Endothelial cell of umbilical vein (primary cell): ENCODE data around the gene FCER2. TPM values are rescaled to one million over a fixed set of nuclear protein-coding genes. Genes with fewer than 3 reads are reported as not detected.

Experiments
- BruUV-seq: library from RNA; stranded (reverse); fragments of 400-500 nt; replicated peaks from 2 replicates; lab custom pipeline; 2021; lab: Mats Ljungman, UMichigan
- CTCF ChIA-PET: fragments of 300-600, 350-600 bp; sonication (Branson Sonifier 250); formaldehyde crosslinking; loops from one replicate; lab custom pipeline; 2021; ENCODE audit warnings: antibody characterized with exemption, inconsistent platforms; lab: Charles Lee
- POLR2A ChIA-PET: fragments of 300-600, 350-600 bp; sonication (Branson Sonifier 250); formaldehyde crosslinking; loops from one replicate; lab custom pipeline; 2021; ENCODE audit warnings: antibody characterized with exemption, inconsistent platforms; lab: Charles Lee
- DNase-seq: peaks from one replicate; pipeline ENCODE4 v3.0.0-alpha.2; 2011; ENCODE audit warnings: low read depth, low spot score
- FAIRE-seq: peaks from 2 replicates; lab custom pipeline; 2011; peaks lifted over from hg19 to GRCh38; lab: Jason Lieb, UNC
- H2AFZ ChIP-seq: 2 replicates; pipeline ENCODE4 v1.6.0; 2012; ENCODE audit warnings: low read depth, low read length, control low read depth, inconsistent platforms
- H3K27ac ChIP-seq: 2 replicates; pipeline ENCODE4 v1.5.1; 2011; ENCODE audit warnings: low read depth, mild to moderate bottlenecking, control low read depth, low read length, moderate library complexity; ENCODE audit not compliant: insufficient read depth
- H3K27me3 ChIP-seq, 2 experiments: 2 replicates each; pipeline versions ENCODE4 v1.6.0 to v1.6.1; 2011; ENCODE audit warnings: low read length in 2 of 2, mixed read lengths in 1 of 2; ENCODE audit not compliant: control insufficient read depth in 2 of 2, insufficient read depth in 2 of 2
- H3K36me3 ChIP-seq, 2 experiments: 2 replicates in 1 of 2; 3 replicates in 1 of 2; pipeline ENCODE4 v1.5.1; 2011; ENCODE audit warnings: low read length in 2 of 2, mild to moderate bottlenecking in 1 of 2, moderate library complexity in 1 of 2; ENCODE audit not compliant: control insufficient read depth in 2 of 2, insufficient read depth in 2 of 2; ENCODE audit errors: extremely low read depth in 1 of 2
- H3K4me1 ChIP-seq: 3 replicates; pipeline ENCODE4 v1.5.1; 2011; ENCODE audit warnings: mild to moderate bottlenecking, low read length; ENCODE audit not compliant: control insufficient read depth, insufficient read depth; ENCODE audit errors: extremely low read depth
- H3K4me2 ChIP-seq: 2 replicates; pipeline ENCODE4 v1.6.1; 2011; ENCODE audit warnings: low read length, control low read depth, mixed read lengths; ENCODE audit not compliant: insufficient read depth
- H3K4me3 ChIP-seq, 3 experiments: fragments of 200-600 bp in 1 of 3; sonication (generic), shearing (Covaris generic) in 1 of 3; replicated peaks in 1 of 3; 2 replicates each; pipeline ENCODE4 v1.5.1; 2011 to 2016; ENCODE audit warnings: control low read depth in 3 of 3, low read length in 3 of 3, mild to moderate bottlenecking in 2 of 3, inconsistent platforms in 1 of 3, low read depth in 1 of 3, moderate library complexity in 1 of 3; ENCODE audit not compliant: insufficient read depth in 1 of 3
- H3K79me2 ChIP-seq: 2 replicates; pipeline ENCODE4 v1.6.0; 2012; ENCODE audit warnings: low read length, inconsistent platforms; ENCODE audit not compliant: control insufficient read depth, insufficient read depth
- H3K9ac ChIP-seq: replicated peaks from 2 replicates; pipeline ENCODE3; 2011; ENCODE audit warnings: low read length, control low read depth; ENCODE audit not compliant: insufficient read depth; ENCODE audit errors: extremely low read depth
- H3K9me1 ChIP-seq: replicated peaks from 3 replicates; pipeline ENCODE4 v1.6.0; 2011; ENCODE audit warnings: mild to moderate bottlenecking, low read length; ENCODE audit not compliant: control insufficient read depth, insufficient read depth; ENCODE audit errors: extremely low read depth
- H3K9me3 ChIP-seq: replicated peaks from 2 replicates; pipeline ENCODE4 v1.5.1; 2012; ENCODE audit warnings: low read length, inconsistent platforms; ENCODE audit not compliant: control insufficient read depth, insufficient read depth
- H4K20me1 ChIP-seq: replicated peaks from 2 replicates; pipeline ENCODE3; 2011; ENCODE audit warnings: mild to moderate bottlenecking, low read length; ENCODE audit not compliant: control insufficient read depth, insufficient read depth; ENCODE audit errors: extremely low read depth
- EZH2 ChIP-seq: IDR thresholded peaks from 2 replicates; pipeline ENCODE4 v1.6.1; 2012; ENCODE audit warnings: borderline replicate concordance, low read depth, mild to moderate bottlenecking, moderate library complexity, low read length, inconsistent platforms; ENCODE audit not compliant: severe bottlenecking
- FOS ChIP-seq: IDR thresholded peaks from 2 replicates; pipeline ENCODE4 v1.6.1; 2011; ENCODE audit warnings: mild to moderate bottlenecking, low read length, moderate library complexity, borderline replicate concordance; ENCODE audit not compliant: insufficient read depth
- GATA2 ChIP-seq: IDR thresholded peaks from 2 replicates; pipeline ENCODE4 v1.7.0; 2011; ENCODE audit warnings: low read depth, mild to moderate bottlenecking, moderate library complexity, mixed read lengths, low read length; ENCODE audit not compliant: insufficient read length, insufficient read depth
- JUN ChIP-seq: IDR thresholded peaks from 2 replicates; pipeline ENCODE4 v1.6.1; 2011; ENCODE audit warnings: borderline replicate concordance, low read depth; ENCODE audit not compliant: insufficient read length, insufficient read depth
- MYC ChIP-seq: IDR thresholded peaks from one replicate; pipeline ENCODE4 v1.6.1; 2011; ENCODE audit warnings: mild to moderate bottlenecking, low read depth, low read length
- POLR2A ChIP-seq: IDR thresholded peaks from 2 replicates; pipeline ENCODE4 v1.6.1; 2012; ENCODE audit warnings: low read depth, mild to moderate bottlenecking, control low read depth, low read length
- POLR2AphosphoS5 ChIP-seq: IDR thresholded peaks from 2 replicates; pipeline ENCODE4 v1.6.1; 2012; ENCODE audit warnings: low read depth, mild to moderate bottlenecking, control low read depth, low read length, moderate library complexity; ENCODE audit not compliant: insufficient read depth
- dilution Hi-C: fragments of 300-500 bp; cut with MboI; formaldehyde crosslinking; loops from one replicate; pipeline ENCODE4 v1.15.0; 2019; ENCODE audit warnings: low sequenced_read_pairs; ENCODE audit not compliant: extremely low pct_ligation_motif_present
- intact Hi-C: fragments of 100-400 bp; cut with micrococcal nuclease; formaldehyde crosslinking; loops from one replicate; pipeline ENCODE4 v1.10.0; 2022
- polyA plus RNA-seq, 4 experiments: library from polyadenylated mRNA; depleted of rRNA in 3 of 4; stranded (reverse) in 3 of 4; unstranded in 1 of 4; fragments of >200 nt; gene quantifications; 2 replicates each; pipeline versions ENCODE4 v1.2.1 to v1.2.3, GENCODE V29; 2011 to 2012; ENCODE audit warnings: missing spikeins in 1 of 4
- total RNA-seq: library from RNA; stranded (reverse); gene quantifications from 2 replicates; pipeline ENCODE4 v1.2.3, GENCODE V29; 2021
- TF ChIP-seq, protein P1 (sequence below): IDR thresholded peaks from 2 replicates; pipeline ENCODE4 v1.6.1; 2011; ENCODE audit not compliant: insufficient read depth, insufficient read length
- TF ChIP-seq, protein P2 (sequence below), 2 donors: IDR thresholded peaks; 1 replicate in 1 of 2; 2 replicates in 1 of 2; pipeline ENCODE4 v1.5.1; 2011; ENCODE audit warnings: low read length in 2 of 2, mild to moderate bottlenecking in 2 of 2, moderate library complexity in 2 of 2, control low read depth in 1 of 2, inconsistent platforms in 1 of 2, low read depth in 1 of 2; ENCODE audit not compliant: insufficient read depth in 1 of 2; ENCODE audit errors: extremely low read depth in 1 of 2

FCER2 gene
- total and polyA plus RNA-seq, 2 donors (not counting 3 experiments of a cell fraction or from before 2014, with no cell fraction given), result not detected

DNA sequence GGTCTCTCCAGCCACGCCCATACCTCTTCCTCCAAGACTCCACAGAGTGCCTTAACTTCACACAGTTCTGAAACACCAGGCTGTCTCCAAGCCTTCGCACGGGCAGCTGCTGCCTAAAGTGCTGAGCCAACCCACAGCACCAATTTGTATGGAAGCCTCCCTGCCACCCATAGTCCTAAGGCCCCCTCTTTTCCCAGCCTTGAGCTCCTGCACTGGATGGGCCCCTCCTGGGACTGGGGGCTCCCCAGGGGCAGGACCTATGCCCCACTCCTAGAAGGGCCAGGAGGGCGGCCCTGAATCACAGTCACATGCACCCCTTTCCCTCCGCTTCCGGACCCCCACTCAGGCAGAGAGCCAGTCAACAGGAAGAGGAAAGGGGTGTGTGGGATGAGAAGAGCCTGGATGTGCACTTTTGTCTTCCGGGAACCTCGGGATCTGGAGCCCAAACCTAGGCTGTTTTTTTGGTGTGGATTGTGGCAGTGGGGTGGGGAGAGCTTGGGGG, 5.1 kb upstream of the FCER2 start:
- no peak overlapping the region for H3K9ac ChIP-seq
- no peak overlapping the region for H3K27ac ChIP-seq
- no peaks in the 10 kb centered on the region for H3K27me3 ChIP-seq
- no peaks in the 10 kb centered on the region for H3K79me2 ChIP-seq
- H3K9me1 ChIP-seq, result no peaks in the 10 kb centered on the region
- no peak overlapping the region for H2AFZ ChIP-seq
- TF ChIP-seq, protein P1, sequence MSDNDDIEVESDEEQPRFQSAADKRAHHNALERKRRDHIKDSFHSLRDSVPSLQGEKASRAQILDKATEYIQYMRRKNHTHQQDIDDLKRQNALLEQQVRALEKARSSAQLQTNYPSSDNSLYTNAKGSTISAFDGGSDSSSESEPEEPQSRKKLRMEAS, result no peak
- no peak for TF ChIP-seq POLR2A
- no peak for TF ChIP-seq JUN
- no peak for TF ChIP-seq FOS
- TF ChIP-seq POLR2AphosphoS5, result no peak
- no peak for TF ChIP-seq MYC
- TF ChIP-seq, protein P2, sequence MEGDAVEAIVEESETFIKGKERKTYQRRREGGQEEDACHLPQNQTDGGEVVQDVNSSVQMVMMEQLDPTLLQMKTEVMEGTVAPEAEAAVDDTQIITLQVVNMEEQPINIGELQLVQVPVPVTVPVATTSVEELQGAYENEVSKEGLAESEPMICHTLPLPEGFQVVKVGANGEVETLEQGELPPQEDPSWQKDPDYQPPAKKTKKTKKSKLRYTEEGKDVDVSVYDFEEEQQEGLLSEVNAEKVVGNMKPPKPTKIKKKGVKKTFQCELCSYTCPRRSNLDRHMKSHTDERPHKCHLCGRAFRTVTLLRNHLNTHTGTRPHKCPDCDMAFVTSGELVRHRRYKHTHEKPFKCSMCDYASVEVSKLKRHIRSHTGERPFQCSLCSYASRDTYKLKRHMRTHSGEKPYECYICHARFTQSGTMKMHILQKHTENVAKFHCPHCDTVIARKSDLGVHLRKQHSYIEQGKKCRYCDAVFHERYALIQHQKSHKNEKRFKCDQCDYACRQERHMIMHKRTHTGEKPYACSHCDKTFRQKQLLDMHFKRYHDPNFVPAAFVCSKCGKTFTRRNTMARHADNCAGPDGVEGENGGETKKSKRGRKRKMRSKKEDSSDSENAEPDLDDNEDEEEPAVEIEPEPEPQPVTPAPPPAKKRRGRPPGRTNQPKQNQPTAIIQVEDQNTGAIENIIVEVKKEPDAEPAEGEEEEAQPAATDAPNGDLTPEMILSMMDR (IDR thresholded peaks at IDR 0.05; ENCODE audit: extremely low read depth in 1 of 2, insufficient read depth in 1 of 2, low read depth in 1 of 2, low read length in 2 of 2), result no peak
- no peak for TF ChIP-seq GATA2
- TF ChIP-seq EZH2, result no peak
- BruUV-seq, result no TSS peak
- dilution Hi-C loops (no loop called here), intact Hi-C loops (no loop called here)
- H3K4me1 ChIP-seq, result no peaks in the 10 kb centered on the region
- H3K4me3 ChIP-seq, result no peak overlapping the region
- ChIA-PET POLR2A (no interaction called here), CTCF (no interaction called here)
- no peaks in the 10 kb centered on the region for H3K9me3 ChIP-seq
- no peak overlapping the region for H3K4me2 ChIP-seq
- H3K36me3 ChIP-seq, result no peaks in the 10 kb centered on the region
- no peak for FAIRE-seq
- no peak for DNase-seq
- H4K20me1 ChIP-seq, result no peaks in the 10 kb centered on the region
